ENCODE data around the gene PLA2G15. TPM values are rescaled to one million over a fixed set of nuclear protein-coding genes. Genes with fewer than 3 reads are reported as not detected.
A peak's percentile ranks its signal among the peaks of the same experiment; 100 is the strongest.

Gene PLA2G15
- total RNA-seq, 4 donors from 2014 or later = 4.5 to 18.0 (median 11.7) TPM

GRCh38 chr16:68237243-68238028 lies 7.7 kb upstream of the PLA2G15 start:
- Histone ChIP-seq H3K27me3 (no peaks in the 10 kb centered on the region), H3K4me1 (peaks cover 0 to 43% (median 9%) of the 10 kb centered on the region in 3 donors), H3K4me3 (peak overlapping the region; percentile 54 to 70), H3K27ac (peak overlapping the region; percentile 67 to 88 (median 84)), H3K36me3 (peaks cover 0 to under 1% of the 10 kb centered on the region in 2 donors), H3K9me3 (no peaks in the 10 kb centered on the region)
- peak; percentile 94 for ATAC-seq
- TF ChIP-seq CTCF (IDR thresholded peaks at IDR 0.05) = peak in 1 of 4 experiments; percentile 7
- peak; percentile 90 for TF ChIP-seq POLR2AphosphoS5 (IDR thresholded peaks at IDR 0.05)
- TF ChIP-seq EP300 (IDR thresholded peaks at IDR 0.05) = no peak
- TF ChIP-seq POLR2A (IDR thresholded peaks at IDR 0.05) = peak; percentile 61 to 80
- WGBS, 2 donors (ENCODE audit: low coverage in 1 of 2) = 0% methylated on average over 3 to 5 of the region's 72 CpGs

GRCh38 chr16:68238029-68238345 lies 7.2 kb upstream of the PLA2G15 start:
- H3K4me3 ChIP-seq = peak overlapping the region; percentile 54 to 70
- peaks cover 0 to 43% (median 9%) of the 10 kb centered on the region in 3 donors for H3K4me1 ChIP-seq
- H3K36me3 ChIP-seq = no peaks in the 10 kb centered on the region
- WGBS, 2 donors (ENCODE audit: low coverage in 1 of 2) = 20 to 31% methylated on average over 7 to 20 of the region's 20 CpGs
- TF ChIP-seq POLR2A (IDR thresholded peaks at IDR 0.05) = peak in 1 of 2 donors; percentile 5
- TF ChIP-seq POLR2AphosphoS5 (IDR thresholded peaks at IDR 0.05) = no peak
- no peak for ATAC-seq
- peak overlapping the region; percentile 67 to 88 (median 84) for H3K27ac ChIP-seq
- no peaks in the 10 kb centered on the region for H3K9me3 ChIP-seq
- no peaks in the 10 kb centered on the region for H3K27me3 ChIP-seq

GRCh38 chr16:68242085-68242484 lies 3.1 kb upstream of the PLA2G15 start:
- TF ChIP-seq CTCF (IDR thresholded peaks at IDR 0.05) (no peak), POLR2A (IDR thresholded peaks at IDR 0.05) (no peak), EP300 (IDR thresholded peaks at IDR 0.05) (no peak), POLR2AphosphoS5 (IDR thresholded peaks at IDR 0.05) (no peak)
- no CpG with 5 or more reads among the region's 7 CpGs for WGBS, 2 donors (ENCODE audit: low coverage in 1 of 2)
- no peak for ATAC-seq

GRCh38 chr16:68242926-68243858 lies 2.0 kb upstream of the PLA2G15 start:
- H3K36me3 ChIP-seq = no peaks in the 10 kb centered on the region
- no peak overlapping the region for H3K4me3 ChIP-seq
- TF ChIP-seq CTCF (IDR thresholded peaks at IDR 0.05) = no peak
- no peak for TF ChIP-seq EP300 (IDR thresholded peaks at IDR 0.05)
- no peak for TF ChIP-seq POLR2AphosphoS5 (IDR thresholded peaks at IDR 0.05)
- no peak for TF ChIP-seq POLR2A (IDR thresholded peaks at IDR 0.05)
- 76 to 100% methylated on average over 1 to 4 of the region's 9 CpGs for WGBS, 2 donors (ENCODE audit: low coverage in 1 of 2)
- no peak overlapping the region for H3K27ac ChIP-seq
- no peaks in the 10 kb centered on the region for H3K27me3 ChIP-seq
- no peak for ATAC-seq
- no peaks in the 10 kb centered on the region for H3K9me3 ChIP-seq
- H3K4me1 ChIP-seq = peaks cover 0 to 51% (median 25%) of the 10 kb centered on the region in 3 donors

More at GRCh38 chr16:68242085-68242484, 3.1 kb upstream of the PLA2G15 start:
- Histone ChIP-seq H3K4me3 (no peak overlapping the region), H3K4me1 (peaks cover 0 to 46% (median 24%) of the 10 kb centered on the region in 3 donors), H3K9me3 (no peaks in the 10 kb centered on the region), H3K27me3 (no peaks in the 10 kb centered on the region), H3K27ac (no peak overlapping the region), H3K36me3 (no peaks in the 10 kb centered on the region)

- H3K27me3 ChIP-seq = no peaks in the 10 kb centered on the region
- H3K9me3 ChIP-seq = no peaks in the 10 kb centered on the region
- H3K4me1 ChIP-seq = peaks cover 0 to 49% (median 23%) of the 10 kb centered on the region in 3 donors
- no CpG with 5 or more reads among the region's 20 CpGs for WGBS, 2 donors (ENCODE audit: low coverage in 1 of 2)
- H3K4me3 ChIP-seq = peak overlapping the region; percentile 80 to 91
- ATAC-seq = no peak
- TF ChIP-seq POLR2A (IDR thresholded peaks at IDR 0.05) = no peak
- TF ChIP-seq CTCF (IDR thresholded peaks at IDR 0.05) = no peak
- TF ChIP-seq POLR2AphosphoS5 (IDR thresholded peaks at IDR 0.05) = no peak
- TF ChIP-seq EP300 (IDR thresholded peaks at IDR 0.05) = no peak
- H3K36me3 ChIP-seq = peaks cover 0 to 11% of the 10 kb centered on the region in 2 donors
- H3K27ac ChIP-seq = peak overlapping the region in 2 of 4 donors; percentile 69 to 73
Measured at GRCh38 chr16:68244481-68244902, 681 bp upstream of the PLA2G15 start.

Measured in gastroesophageal sphincter (tissue), 4 donors.